DOHH2 (cell line): ENCODE results near the gene CD300H.

Experiments used
- H3F3A ChIP-seq: fragments of 200-600 bp; sonication (generic), shearing (Covaris generic); 2 replicates; pipeline ENCODE4 v1.6.0; 2016; ENCODE audit warnings: antibody characterized with exemption, mild to moderate bottlenecking; ENCODE audit not compliant: control insufficient read depth, insufficient read depth
- H3K27ac ChIP-seq: fragments of 200-600 bp; sonication (generic); 2 replicates; pipeline ENCODE4 v1.5.1; 2014; ENCODE audit warnings: low read depth, mild to moderate bottlenecking, low read length, moderate library complexity
- H3K27me3 ChIP-seq: fragments of 200-600 bp; sonication (generic); 2 replicates; pipeline ENCODE4 v1.6.1; 2014; ENCODE audit warnings: mild to moderate bottlenecking, low read length, mixed read lengths; ENCODE audit not compliant: control insufficient read depth
- H3K36me3 ChIP-seq: fragments of 200-600 bp; sonication (generic); 2 replicates; pipeline ENCODE4 v1.6.1; 2014; ENCODE audit warnings: mild to moderate bottlenecking, low read length, moderate library complexity, mixed read lengths; ENCODE audit not compliant: control insufficient read depth
- H3K4me1 ChIP-seq: fragments of 200-600 bp; sonication (generic); 2 replicates; pipeline ENCODE4 v1.6.1; 2014; ENCODE audit warnings: mild to moderate bottlenecking, low read length, mixed read lengths; ENCODE audit not compliant: control insufficient read depth
- H3K4me2 ChIP-seq: fragments of 200-600 bp; sonication (generic); 2 replicates; pipeline ENCODE4 v1.6.0; 2014; ENCODE audit warnings: mild to moderate bottlenecking, low read length, moderate library complexity
- H3K4me3 ChIP-seq: fragments of 200-600 bp; sonication (generic); 2 replicates; pipeline ENCODE4 v1.5.1; 2014; ENCODE audit warnings: mild to moderate bottlenecking, low read length, mixed read lengths
- H3K79me2 ChIP-seq: fragments of 200-600 bp; sonication (generic); 2 replicates; pipeline ENCODE4 v1.6.1; 2014; ENCODE audit warnings: mild to moderate bottlenecking, low read length, mixed read lengths; ENCODE audit not compliant: control insufficient read depth
- H3K9me2 ChIP-seq: fragments of 200-600 bp; sonication (generic); replicated peaks from 2 replicates; pipeline ENCODE4 v1.6.1; 2014; ENCODE audit warnings: mild to moderate bottlenecking, low read length, mixed read lengths; ENCODE audit not compliant: control insufficient read depth
- H3K9me3 ChIP-seq: fragments of 200-600 bp; sonication (generic); 2 replicates; pipeline ENCODE4 v1.6.1; 2014; ENCODE audit warnings: antibody characterized with exemption, low read length, mixed read lengths; ENCODE audit not compliant: control insufficient read depth, insufficient read depth
- H4K20me1 ChIP-seq: fragments of 200-600 bp; sonication (generic); 2 replicates; pipeline ENCODE4 v1.6.0; 2014; ENCODE audit warnings: low read depth, mild to moderate bottlenecking, antibody characterized with exemption, low read length, moderate library complexity; ENCODE audit not compliant: control insufficient read depth, insufficient read depth
- EZH2phosphoT487 ChIP-seq: fragments of 200-600 bp; sonication (generic); IDR thresholded peaks from 2 replicates; pipeline ENCODE4 v1.6.1; 2017; ENCODE audit warnings: borderline replicate concordance, mild to moderate bottlenecking, antibody characterized with exemption, low read length, moderate library complexity, mixed read lengths
- TF ChIP-seq, protein P1 (sequence below): fragments of 200-600 bp; sonication (generic); IDR thresholded peaks from one replicate; pipeline ENCODE4 v1.5.1; 2014; ENCODE audit warnings: antibody characterized with exemption, mild to moderate bottlenecking, low read depth, low read length; ENCODE audit not compliant: poor library complexity, severe bottlenecking

Gene CD300H

DNA sequence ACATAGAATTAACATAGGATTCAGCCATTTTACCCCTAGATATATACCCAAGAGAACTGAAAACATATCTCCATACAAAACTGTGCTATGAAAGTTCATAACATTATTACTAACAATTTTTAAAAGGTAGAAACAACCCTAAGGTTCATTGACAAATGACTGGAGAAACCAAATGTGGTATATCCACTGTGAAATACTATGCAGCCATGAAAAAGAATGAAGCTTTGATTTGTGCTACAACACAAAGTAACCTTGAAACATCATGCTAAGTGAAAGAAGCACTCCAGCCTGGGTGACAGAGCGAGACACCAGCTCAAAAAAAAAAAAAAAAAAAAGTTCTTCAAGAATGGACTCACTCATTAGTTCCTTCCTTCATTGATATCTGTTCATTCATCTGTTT lies 24.2 kb upstream of the CD300H start:
- Histone ChIP-seq H3K4me2 (no peak overlapping the region), H3K4me1 (no peaks in the 10 kb centered on the region), H3K27ac (no peak overlapping the region), H4K20me1 (no peaks in the 10 kb centered on the region), H3K79me2 (no peaks in the 10 kb centered on the region), H3K36me3 (no peaks in the 10 kb centered on the region), H3K27me3 (no peaks in the 10 kb centered on the region), H3K9me3 (no peaks in the 10 kb centered on the region), H3K9me2 (no peaks in the 10 kb centered on the region), H3F3A (no peaks in the 10 kb centered on the region), H3K4me3 (no peak overlapping the region)
- TF ChIP-seq, protein P1, sequence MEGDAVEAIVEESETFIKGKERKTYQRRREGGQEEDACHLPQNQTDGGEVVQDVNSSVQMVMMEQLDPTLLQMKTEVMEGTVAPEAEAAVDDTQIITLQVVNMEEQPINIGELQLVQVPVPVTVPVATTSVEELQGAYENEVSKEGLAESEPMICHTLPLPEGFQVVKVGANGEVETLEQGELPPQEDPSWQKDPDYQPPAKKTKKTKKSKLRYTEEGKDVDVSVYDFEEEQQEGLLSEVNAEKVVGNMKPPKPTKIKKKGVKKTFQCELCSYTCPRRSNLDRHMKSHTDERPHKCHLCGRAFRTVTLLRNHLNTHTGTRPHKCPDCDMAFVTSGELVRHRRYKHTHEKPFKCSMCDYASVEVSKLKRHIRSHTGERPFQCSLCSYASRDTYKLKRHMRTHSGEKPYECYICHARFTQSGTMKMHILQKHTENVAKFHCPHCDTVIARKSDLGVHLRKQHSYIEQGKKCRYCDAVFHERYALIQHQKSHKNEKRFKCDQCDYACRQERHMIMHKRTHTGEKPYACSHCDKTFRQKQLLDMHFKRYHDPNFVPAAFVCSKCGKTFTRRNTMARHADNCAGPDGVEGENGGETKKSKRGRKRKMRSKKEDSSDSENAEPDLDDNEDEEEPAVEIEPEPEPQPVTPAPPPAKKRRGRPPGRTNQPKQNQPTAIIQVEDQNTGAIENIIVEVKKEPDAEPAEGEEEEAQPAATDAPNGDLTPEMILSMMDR, result no peak
- TF ChIP-seq EZH2phosphoT487, result no peak

DNA sequence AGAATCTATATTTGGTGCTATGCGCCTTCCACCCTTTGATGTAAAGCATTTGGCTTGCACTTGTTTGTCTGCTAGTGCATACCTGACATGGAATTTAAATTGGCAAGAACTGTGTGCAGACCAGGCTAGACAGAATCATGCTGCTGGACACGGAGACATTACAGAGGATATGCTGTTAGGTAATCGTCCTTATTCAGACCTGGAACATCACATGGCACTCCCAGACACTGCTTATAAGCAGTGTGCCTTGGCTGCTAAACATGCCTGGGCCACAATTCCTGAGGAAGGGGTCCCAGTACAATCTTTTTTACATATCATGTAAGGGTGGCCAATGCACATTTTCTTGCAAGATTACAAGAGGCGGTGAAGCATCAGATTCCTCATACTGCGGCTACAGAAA lies 18.4 kb upstream of the CD300H start:
- no peaks in the 10 kb centered on the region for H3K9me2 ChIP-seq
- H3K79me2 ChIP-seq, result no peaks in the 10 kb centered on the region
- no peak overlapping the region for H3K27ac ChIP-seq
- H3K36me3 ChIP-seq, result no peaks in the 10 kb centered on the region
- no peak for TF ChIP-seq EZH2phosphoT487
- TF ChIP-seq, protein P1, result no peak
- H3K4me2 ChIP-seq, result no peak overlapping the region
- no peaks in the 10 kb centered on the region for H3K27me3 ChIP-seq
- H3K4me3 ChIP-seq, result no peak overlapping the region
- no peaks in the 10 kb centered on the region for H3F3A ChIP-seq
- H4K20me1 ChIP-seq, result no peaks in the 10 kb centered on the region
- peaks cover 6% of the 10 kb centered on the region; the same call in 1 of the 2 replicates for H3K9me3 ChIP-seq
- H3K4me1 ChIP-seq, result no peaks in the 10 kb centered on the region

DNA sequence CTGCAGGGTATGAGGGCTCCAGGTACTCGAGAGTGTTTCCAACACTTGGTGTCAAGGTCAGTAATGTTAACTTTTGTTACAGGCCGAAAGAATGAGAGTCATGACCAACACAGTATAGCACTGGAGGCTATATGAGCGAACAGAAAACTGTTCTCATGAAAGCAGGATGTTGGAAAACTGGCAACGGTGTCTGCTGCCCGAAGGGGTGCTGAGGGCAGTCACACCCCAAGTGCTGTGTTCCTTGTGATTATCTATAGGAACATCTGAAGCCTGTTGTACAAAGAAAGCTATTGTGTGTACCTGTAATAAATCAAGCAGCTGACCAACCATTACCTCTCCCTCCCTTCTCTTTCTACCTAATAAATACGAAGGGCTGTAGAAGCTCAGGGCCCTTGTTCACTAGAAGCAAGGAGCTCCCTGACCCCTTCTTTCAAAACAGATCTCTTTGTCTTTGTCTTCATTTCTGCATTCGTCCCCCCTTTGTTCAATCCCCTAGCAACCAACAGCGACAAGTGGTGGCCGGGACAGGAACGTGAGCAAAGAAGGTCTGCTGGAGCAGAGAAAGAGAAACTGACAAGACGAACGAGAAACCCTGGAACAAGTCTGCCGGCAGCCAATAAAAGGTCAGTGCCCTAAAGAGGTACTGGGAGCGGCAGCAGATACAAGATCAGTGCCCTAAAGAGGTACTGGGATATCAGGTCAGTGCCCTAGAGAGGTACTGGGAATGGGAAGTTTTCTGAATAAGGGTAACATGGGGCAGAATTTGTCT lies 17.2 kb upstream of the CD300H start:
- no peaks in the 10 kb centered on the region for H3K79me2 ChIP-seq
- no peaks in the 10 kb centered on the region for H4K20me1 ChIP-seq
- no peaks in the 10 kb centered on the region for H3K9me2 ChIP-seq
- no peak overlapping the region for H3K4me3 ChIP-seq
- H3K27me3 ChIP-seq, result no peaks in the 10 kb centered on the region
- TF ChIP-seq, protein P1, result no peak
- no peak for TF ChIP-seq EZH2phosphoT487
- no peaks in the 10 kb centered on the region for H3F3A ChIP-seq
- H3K4me2 ChIP-seq, result no peak overlapping the region
- H3K36me3 ChIP-seq, result no peaks in the 10 kb centered on the region
- H3K9me3 ChIP-seq, result peaks cover 6% of the 10 kb centered on the region; the same call in 1 of the 2 replicates
- H3K27ac ChIP-seq, result no peak overlapping the region
- no peaks in the 10 kb centered on the region for H3K4me1 ChIP-seq
